ENCODE measurements around the gene CPLX4.

GRCh38 chr18:59308248-59308937 is 10.1 kb downstream of the CPLX4 start:
- peak in 2 of 3 experiments; percentile 78 to 86 for TF ChIP-seq CTCF (optimal IDR thresholded peaks at IDR 0.05 in 1 of 3, IDR thresholded peaks at IDR 0.05 in 1 of 3, conservative IDR thresholded peaks at IDR 0.05 in 1 of 3; ENCODE audit: extremely low read depth in 1 of 3, insufficient read depth in 2 of 3, low read length in 3 of 3)
- no peak for TF ChIP-seq EZH2 (IDR thresholded peaks at IDR 0.05; ENCODE audit: low read length)

Measured in keratinocyte (primary cell).